GM23338 (cell line): ENCODE data around the gene HOXB5. TPM values are rescaled to one million over a fixed set of nuclear protein-coding genes. Genes with fewer than 3 reads are reported as not detected.

ENCODE experiments used
- ATAC-seq: fragments of 200-7000 bp; cut with Tn5 transposase; 3 replicates; pipeline ENCODE4 v1.9.1; 2020
- DNase-seq: peaks from one replicate; pipeline ENCODE4 v3.0.0-alpha.2; 2015; ENCODE audit warnings: low spot score
- H2AFZ ChIP-seq: fragments of 200-600 bp; sonication (generic); 2 replicates; pipeline ENCODE4 v1.8.0; 2016; ENCODE audit warnings: antibody characterized with exemption, mild to moderate bottlenecking, moderate library complexity
- H3F3A ChIP-seq: fragments of 200-600 bp; sonication (generic); replicated peaks from 2 replicates; pipeline ENCODE4 v1.8.0; 2017; ENCODE audit warnings: antibody characterized with exemption, mixed run types, low read depth
- H3K27ac ChIP-seq: fragments of 200-600 bp; sonication (generic); 2 replicates; pipeline ENCODE4 v1.6.1; 2016; ENCODE audit warnings: low read depth
- H3K27me3 ChIP-seq: fragments of 200-600 bp; sonication (generic); 2 replicates; pipeline ENCODE4 v1.8.0; 2016; ENCODE audit warnings: mild to moderate bottlenecking, mixed run types, moderate library complexity; ENCODE audit not compliant: insufficient read depth
- H3K36me3 ChIP-seq: fragments of 200-600 bp; sonication (generic); 2 replicates; pipeline ENCODE4 v1.8.0; 2016; ENCODE audit warnings: mild to moderate bottlenecking; ENCODE audit not compliant: insufficient read depth
- H3K4me1 ChIP-seq: fragments of 200-600 bp; sonication (generic); 2 replicates; pipeline ENCODE4 v1.8.0; 2016; ENCODE audit warnings: mild to moderate bottlenecking, moderate library complexity; ENCODE audit not compliant: insufficient read depth
- H3K4me2 ChIP-seq: fragments of 200-600 bp; sonication (generic); 2 replicates; pipeline ENCODE4 v1.7.1; 2017; ENCODE audit warnings: mixed run types
- H3K4me3 ChIP-seq: fragments of 200-600 bp; sonication (generic); 2 replicates; pipeline ENCODE4 v1.6.1; 2016; ENCODE audit warnings: mixed run types
- H3K79me2 ChIP-seq: fragments of 200-600 bp; sonication (generic); replicated peaks from 2 replicates; pipeline ENCODE4 v1.8.0; 2017; ENCODE audit warnings: mild to moderate bottlenecking; ENCODE audit not compliant: insufficient read depth
- H3K9me2 ChIP-seq: fragments of 200-600 bp; sonication (generic); 2 replicates; pipeline ENCODE4 v1.8.0; 2017; ENCODE audit not compliant: insufficient read depth
- H4K20me1 ChIP-seq: fragments of 200-600 bp; sonication (generic); replicated peaks from 2 replicates; pipeline ENCODE4 v1.8.0; 2017; ENCODE audit warnings: mild to moderate bottlenecking; ENCODE audit not compliant: insufficient read depth
- H3K27ac Mint-ChIP-seq: 2 replicates; pipeline ENCODE4 v1.8.0; 2020; ENCODE audit warnings: inconsistent platforms, mild to moderate bottlenecking, moderate library complexity, mixed read lengths
- H3K27me3 Mint-ChIP-seq: 3 replicates; pipeline ENCODE4 v1.8.0; 2022; ENCODE audit warnings: low read depth, mild to moderate bottlenecking, moderate library complexity, mixed read lengths, inconsistent platforms; ENCODE audit not compliant: insufficient read depth, poor library complexity
- H3K36me3 Mint-ChIP-seq: 3 replicates; pipeline ENCODE4 v1.8.0; 2021; ENCODE audit warnings: low read depth, mild to moderate bottlenecking, inconsistent platforms, moderate library complexity, mixed read lengths
- H3K4me1 Mint-ChIP-seq: 3 replicates; pipeline ENCODE4 v1.8.0; 2020; ENCODE audit warnings: mild to moderate bottlenecking, inconsistent platforms, mixed read lengths
- H3K4me3 Mint-ChIP-seq: 3 replicates; pipeline ENCODE4 v1.8.0; 2021; ENCODE audit warnings: moderate library complexity, mild to moderate bottlenecking, inconsistent platforms, mixed read lengths
- H3K9me3 Mint-ChIP-seq: 3 replicates; pipeline ENCODE4 v1.8.0; 2020; ENCODE audit warnings: moderate library complexity, mild to moderate bottlenecking, inconsistent platforms, mixed read lengths
- CREB1 ChIP-seq: fragments of 250-450 bp; sonication (Bioruptor Pico); IDR thresholded peaks from 2 replicates; pipeline ENCODE4 v1.5.0; 2020; ENCODE audit warnings: low read depth, mild to moderate bottlenecking, moderate library complexity
- CTCF ChIP-seq, 2 experiments: fragments of 200-600 bp in 1 of 2; sonication (generic) in 1 of 2; conservative IDR thresholded peaks; 2 replicates each; pipeline versions ENCODE4 v1.5.1 to v1.6.1; 2016 to 2017; ENCODE audit warnings: antibody characterized with exemption in 2 of 2, low read depth in 2 of 2, mild to moderate bottlenecking in 2 of 2, moderate library complexity in 1 of 2
- ETS1 ChIP-seq: IDR thresholded peaks from 2 replicates; pipeline ENCODE4 v1.6.1; 2016; ENCODE audit warnings: antibody characterized with exemption
- EZH2 ChIP-seq: fragments of 200-600 bp; sonication (generic); IDR thresholded peaks from one replicate; pipeline ENCODE4 v1.8.0; 2017; ENCODE audit warnings: antibody characterized with exemption, mild to moderate bottlenecking, low read depth; ENCODE audit not compliant: unreplicated experiment
- EZH2phosphoT487 ChIP-seq: fragments of 200-600 bp; sonication (generic); IDR thresholded peaks from one replicate; pipeline ENCODE4 v1.8.1; 2018; ENCODE audit warnings: antibody characterized with exemption; ENCODE audit not compliant: unreplicated experiment
- JUNB ChIP-seq: IDR thresholded peaks from one replicate; pipeline ENCODE4 v1.6.1; 2016; ENCODE audit warnings: antibody characterized with exemption; ENCODE audit not compliant: unreplicated experiment
- NANOG ChIP-seq: IDR thresholded peaks from 2 replicates; pipeline ENCODE4 v1.6.1; 2016; ENCODE audit warnings: antibody characterized with exemption, borderline replicate concordance
- POLR2AphosphoS5 ChIP-seq: IDR thresholded peaks from 2 replicates; pipeline ENCODE4 v1.6.1; 2016; ENCODE audit warnings: antibody characterized with exemption, low read depth
- REST ChIP-seq: IDR thresholded peaks from one replicate; pipeline ENCODE4 v1.6.1; 2018; ENCODE audit warnings: antibody characterized with exemption; ENCODE audit not compliant: unreplicated experiment
- ZNF114 ChIP-seq: fragments of 250-450 bp; sonication (Bioruptor Pico); IDR thresholded peaks from 2 replicates; pipeline ENCODE4 v1.5.0; 2020; ENCODE audit warnings: mild to moderate bottlenecking, moderate library complexity
- ZNF331 ChIP-seq: fragments of 250-450 bp; sonication (Bioruptor Pico); IDR thresholded peaks from 2 replicates; pipeline ENCODE4 v1.5.0; 2020; ENCODE audit warnings: low read depth, mild to moderate bottlenecking, moderate library complexity
- ZNF462 ChIP-seq: fragments of 250-450 bp; sonication (Bioruptor Pico); IDR thresholded peaks from 2 replicates; pipeline ENCODE4 v1.5.0; 2020; ENCODE audit warnings: mild to moderate bottlenecking, moderate library complexity
- polyA plus RNA-seq: library from polyadenylated mRNA; unstranded; fragments of >200 nt; fragmentation: Nextera tagmentation; extraction: Ambion mirVana; gene quantifications from 2 replicates; pipeline ENCODE4 v1.2.1, GENCODE V29; 2016
- total RNA-seq: library from RNA; depleted of rRNA; stranded (reverse); fragments of >200 nt; shearing (Covaris generic); gene quantifications from 2 replicates; pipeline ENCODE4 v1.2.3, GENCODE V29; 2014

The HOXB5 gene
- total and polyA plus RNA-seq, 2 experiments from 2014 or later: not detected

GRCh38 chr17:48567209-48567608, 26.4 kb downstream of the HOXB5 start:
- peaks cover 68% of the 10 kb centered on the region for H4K20me1 ChIP-seq
- H2AFZ ChIP-seq: no peak overlapping the region
- Mint-ChIP-seq H3K27ac (no peak overlapping the region), H3K36me3 (no peaks in the 10 kb centered on the region), H3K9me3 (no peaks in the 10 kb centered on the region), H3K27me3 (peaks cover 18% of the 10 kb centered on the region), H3K4me1 (peaks cover 29% of the 10 kb centered on the region), H3K4me3 (no peak overlapping the region)
- no peaks in the 10 kb centered on the region for H3K79me2 ChIP-seq
- peaks cover 65% of the 10 kb centered on the region for H3F3A ChIP-seq
- H3K9me2 ChIP-seq: no peaks in the 10 kb centered on the region
- no peak overlapping the region for H3K27ac ChIP-seq
- peaks cover 100% of the 10 kb centered on the region for H3K27me3 ChIP-seq
- no peak overlapping the region for H3K4me2 ChIP-seq
- ATAC-seq (no peak), DNase-seq (no peak)
- no peaks in the 10 kb centered on the region for H3K36me3 ChIP-seq
- H3K4me3 ChIP-seq: no peak overlapping the region
- TF ChIP-seq NANOG (no peak), CREB1 (CRISPR knock-in tag) (no peak), POLR2AphosphoS5 (no peak), CTCF (conservative IDR thresholded peaks at IDR 0.05; ENCODE audit: low read depth in 2 of 2) (no peak), REST (no peak), JUNB (no peak), ZNF462 (CRISPR knock-in tag) (no peak), ETS1 (no peak), EZH2phosphoT487 (no peak), ZNF331 (CRISPR knock-in tag) (no peak), EZH2 (no peak), ZNF114 (CRISPR knock-in tag) (no peak)
- peaks cover 75% of the 10 kb centered on the region for H3K4me1 ChIP-seq
